Pons (tissue), 1 donor: Measurements from ENCODE around the gene TAF1B.
"Not testable (repeated sequence)": the region's sequence is repeated elsewhere in the genome, so short reads cannot be mapped to it uniquely, and the experiment has no call there.

ENCODE experiments used
- DNase-seq: peaks from one replicate; pipeline ENCODE4 v3.0.0-alpha.2; 2016; ENCODE audit warnings: low spot score

Gene TAF1B

DNA sequence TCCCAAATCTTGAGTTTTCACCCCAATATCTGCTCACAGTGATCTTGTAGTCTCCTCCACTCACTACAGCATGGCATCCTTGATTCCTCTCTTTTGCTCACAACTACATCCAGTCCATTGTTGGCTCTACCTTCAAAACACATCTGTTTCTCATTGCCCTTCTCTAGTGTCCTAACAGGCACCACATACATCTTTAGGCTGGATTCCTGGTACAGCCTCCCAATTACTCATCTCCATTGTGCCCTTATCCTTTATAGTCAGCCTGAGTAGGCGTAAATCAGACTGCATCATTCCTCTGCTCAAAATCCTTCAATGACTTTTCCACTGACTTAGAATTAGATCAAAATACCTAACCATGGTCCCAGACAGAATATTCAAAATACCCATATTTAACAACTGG, 10.7 kb upstream of the TAF1B start:
- no peak for DNase-seq

DNA sequence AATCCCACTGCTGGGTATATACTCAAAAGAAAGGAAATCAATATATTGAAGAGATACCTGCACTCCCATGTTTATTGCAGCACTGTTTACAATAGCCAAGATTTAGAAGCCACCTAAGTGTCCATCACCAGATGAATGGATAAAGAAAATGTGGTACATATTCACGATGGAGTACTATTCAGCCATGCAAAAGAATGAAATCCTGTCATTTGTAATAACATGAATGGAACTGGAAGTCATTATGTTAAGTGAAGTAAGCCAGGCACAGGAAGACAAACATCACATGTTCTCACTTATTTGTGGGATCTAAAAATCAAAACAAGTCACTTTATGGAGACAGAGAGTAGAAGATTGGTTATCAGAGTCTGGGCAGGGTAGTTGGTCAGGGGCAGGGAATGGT, 8.2 kb upstream of the TAF1B start:
- DNase-seq = not testable (repeated sequence)

DNA sequence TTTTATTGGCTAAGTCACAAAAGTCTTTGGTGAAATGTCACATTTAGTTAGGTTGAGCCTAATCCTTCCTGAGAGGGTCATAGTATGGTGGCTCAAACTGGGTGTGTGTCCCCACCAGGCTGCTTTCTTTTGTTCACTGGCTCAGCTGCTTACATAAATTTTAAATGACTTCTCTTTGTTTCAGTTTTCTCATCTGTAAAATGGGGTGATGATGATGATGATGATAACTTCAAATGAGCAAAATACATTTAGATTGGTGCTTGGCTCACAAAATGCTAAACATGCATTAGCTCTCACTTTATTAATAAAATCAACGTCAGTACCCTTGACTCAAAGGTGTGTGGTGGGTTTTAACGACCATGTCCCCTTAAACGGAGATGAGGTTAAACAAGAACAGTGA, 7.2 kb upstream of the TAF1B start:
- DNase-seq = no peak

DNA sequence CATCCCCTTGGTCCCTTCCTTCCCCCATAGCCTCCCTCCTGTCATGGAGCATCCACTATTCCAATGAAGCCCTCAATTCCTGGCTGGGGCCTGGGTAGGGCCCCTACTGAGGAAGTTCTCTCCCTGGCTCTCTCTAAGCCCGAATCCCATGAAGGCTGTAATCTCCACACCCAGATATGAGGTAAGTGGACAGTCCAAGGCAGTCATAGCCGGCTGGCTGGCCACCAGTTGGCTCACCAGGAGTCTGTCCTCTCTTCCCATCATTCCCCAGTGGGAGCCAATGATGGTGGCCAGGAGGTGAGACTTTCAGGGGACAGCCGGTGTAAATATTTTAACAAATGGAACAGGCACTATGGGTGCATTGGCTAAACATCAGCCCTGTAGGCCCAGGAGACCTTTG, 6.8 kb upstream of the TAF1B start:
- no peak for DNase-seq

DNA sequence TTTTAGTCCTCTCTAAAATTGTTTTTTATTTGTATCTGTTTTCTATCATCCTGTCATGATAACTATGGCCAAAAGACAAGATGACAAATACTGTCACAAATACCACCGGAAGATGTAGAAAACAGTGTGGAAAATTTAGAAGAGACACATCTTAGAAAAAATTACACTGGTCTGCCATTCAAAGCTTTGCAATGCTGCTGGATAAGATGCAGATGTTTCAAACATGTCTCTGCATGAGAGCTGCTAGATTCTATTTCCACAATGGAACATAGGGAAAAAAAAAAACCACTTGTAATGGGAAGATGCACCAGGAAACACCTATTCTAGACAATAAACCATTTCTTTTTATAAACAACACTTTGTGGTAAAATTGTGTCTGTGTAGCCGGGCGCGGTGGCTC, 5.8 kb upstream of the TAF1B start:
- DNase-seq = no peak

DNA sequence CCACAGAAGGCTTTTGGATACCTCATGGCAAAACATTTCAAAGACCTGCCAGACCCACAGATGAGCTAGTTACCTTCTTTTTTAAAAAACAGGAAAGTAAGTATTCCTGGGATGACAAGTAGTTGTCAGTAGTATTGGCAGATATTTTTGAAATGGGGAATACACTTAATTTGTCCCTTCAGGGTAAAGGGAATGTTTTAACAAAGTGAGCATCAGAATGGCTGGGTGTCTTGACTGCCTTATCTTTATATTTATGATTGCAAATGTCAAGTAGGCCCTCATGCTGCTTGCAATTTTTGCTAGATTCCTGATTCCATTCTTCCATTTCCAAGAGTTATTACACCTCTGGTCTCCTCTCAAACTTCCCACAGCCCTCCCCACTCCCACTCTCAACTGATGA, 4.9 kb upstream of the TAF1B start:
- no peak for DNase-seq

DNA sequence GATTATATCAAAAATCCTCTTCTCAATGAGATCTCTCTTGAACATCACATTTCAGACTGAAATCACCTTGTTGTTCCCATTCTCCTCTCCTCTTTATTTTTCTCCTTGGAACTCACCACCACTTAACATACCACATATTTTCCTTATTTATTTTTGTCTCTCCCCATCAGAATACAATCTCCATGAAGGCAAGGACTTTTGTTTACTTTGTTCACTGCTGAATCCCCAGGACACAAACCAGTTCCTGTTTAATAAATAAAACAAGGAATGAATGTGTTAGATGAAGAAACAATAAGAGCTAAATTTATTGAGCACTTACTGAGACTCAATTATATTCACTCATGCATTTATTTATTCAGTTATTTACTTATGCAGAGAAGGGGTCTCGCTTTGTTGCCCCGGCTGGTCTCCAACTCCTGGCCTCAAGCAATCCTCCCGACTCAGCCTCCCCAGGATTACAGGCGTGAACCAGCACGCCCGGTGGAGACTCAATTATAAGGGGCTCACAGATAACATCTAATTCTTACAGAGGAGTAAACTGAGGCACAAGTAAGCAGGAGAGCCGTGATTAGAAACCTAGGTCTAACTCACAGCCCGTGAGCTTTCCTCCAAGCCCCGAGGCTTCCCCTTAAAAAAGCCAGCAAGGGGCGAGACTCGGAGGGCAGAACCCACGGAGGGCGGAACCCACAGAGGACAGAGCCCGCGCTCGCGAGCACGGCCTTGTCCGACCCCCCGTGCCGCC, 616 bp upstream of the TAF1B start:
- DNase-seq = no peak

DNA sequence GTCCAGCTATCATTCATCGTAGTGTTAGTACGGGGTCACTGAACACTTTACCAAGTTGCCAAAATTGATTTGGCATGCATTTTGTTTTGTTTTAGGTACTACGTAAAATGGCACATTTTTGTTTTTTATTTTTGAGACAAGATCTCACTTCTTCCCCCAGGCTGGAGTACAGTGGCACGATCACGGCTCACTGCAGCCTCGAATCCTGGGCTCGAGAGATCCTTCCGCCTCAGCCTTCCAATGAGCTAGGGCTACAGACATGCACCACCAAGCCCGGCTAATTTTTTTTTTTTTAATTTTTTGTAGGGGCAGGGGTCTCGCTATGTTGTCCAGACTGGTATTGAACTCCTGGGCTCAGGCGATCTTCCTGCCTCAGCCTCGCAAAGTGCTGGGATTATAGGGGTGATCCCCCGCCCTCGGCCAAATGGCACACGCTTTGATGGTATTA, 786 bp downstream of the TAF1B start:
- no peak for DNase-seq

DNA sequence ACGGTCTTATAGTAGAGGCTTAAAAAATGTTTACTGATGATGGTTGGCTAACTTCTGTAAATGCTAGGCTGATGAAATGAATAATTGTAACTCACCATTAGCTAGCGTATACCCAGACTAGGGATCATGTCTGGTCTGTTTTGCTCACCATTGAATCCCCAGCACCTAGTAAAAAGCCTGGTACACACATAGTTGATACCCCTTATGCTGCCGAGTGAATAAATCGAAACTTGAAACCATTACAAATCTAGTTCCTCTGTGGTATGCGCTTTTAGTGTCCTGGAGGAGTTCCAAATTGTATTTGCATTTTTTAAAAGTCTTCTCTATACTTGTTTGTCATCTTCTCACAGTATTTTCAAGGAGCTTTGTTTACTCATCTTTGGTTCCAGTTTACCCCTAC, 1.3 kb downstream of the TAF1B start:
- no peak for DNase-seq

DNA sequence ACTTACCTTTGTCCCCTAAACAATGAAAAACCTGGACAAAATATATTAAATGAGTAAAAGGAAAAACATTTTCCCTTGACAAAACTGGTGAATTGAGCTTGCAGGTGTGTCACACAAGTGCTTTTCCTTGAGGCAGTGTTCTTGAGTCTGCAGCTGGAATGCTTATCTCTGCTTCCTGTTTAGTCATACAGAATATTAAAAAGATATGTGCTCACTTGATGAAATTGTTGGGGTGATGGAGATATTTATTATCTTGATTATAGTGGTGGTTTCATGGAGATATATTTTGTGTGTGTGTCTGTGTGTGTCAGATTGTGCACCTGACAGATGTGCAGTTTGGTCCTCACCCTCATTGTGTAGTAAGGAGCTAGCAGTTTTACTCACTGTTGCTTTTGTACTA, 3.3 kb downstream of the TAF1B start:
- DNase-seq = no peak

DNA sequence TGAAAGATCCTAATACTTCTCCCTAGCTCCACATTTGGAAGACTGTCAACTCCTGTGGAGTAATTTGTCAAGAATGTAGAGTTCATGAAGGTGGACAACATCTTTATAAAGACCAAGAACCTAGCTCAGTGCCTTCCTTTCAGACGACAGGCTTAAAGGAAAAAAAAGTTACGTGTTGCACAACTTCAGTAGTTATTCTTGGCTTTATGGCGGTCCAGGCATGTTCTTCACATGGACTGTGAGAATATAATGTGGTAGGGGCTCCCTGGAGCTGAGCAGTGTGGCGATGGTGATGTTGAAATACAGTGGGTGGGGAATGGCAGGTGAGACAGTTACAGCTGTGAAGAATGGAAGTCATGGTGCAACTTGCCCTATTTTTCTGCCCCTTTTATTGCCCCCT, 3.9 kb downstream of the TAF1B start:
- no peak for DNase-seq

DNA sequence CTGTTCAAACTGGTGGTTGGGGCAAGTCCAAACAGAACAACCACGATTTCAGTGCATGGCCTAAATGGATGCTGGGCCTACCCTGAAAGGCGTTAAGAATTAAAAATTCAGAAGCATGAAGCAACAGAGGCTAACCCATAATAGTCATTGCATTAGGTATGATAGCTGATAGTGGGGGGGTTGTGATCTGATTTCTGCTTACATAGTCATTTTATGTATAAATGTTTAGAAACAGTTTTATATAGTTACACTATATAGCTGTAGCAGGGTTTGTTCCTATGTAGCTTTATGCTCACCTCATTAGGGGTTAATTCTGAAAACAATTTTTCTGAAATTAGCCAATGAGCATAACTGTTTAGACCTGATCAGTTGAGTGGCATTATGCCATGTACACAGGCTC, 9.6 kb downstream of the TAF1B start:
- no peak for DNase-seq

DNA sequence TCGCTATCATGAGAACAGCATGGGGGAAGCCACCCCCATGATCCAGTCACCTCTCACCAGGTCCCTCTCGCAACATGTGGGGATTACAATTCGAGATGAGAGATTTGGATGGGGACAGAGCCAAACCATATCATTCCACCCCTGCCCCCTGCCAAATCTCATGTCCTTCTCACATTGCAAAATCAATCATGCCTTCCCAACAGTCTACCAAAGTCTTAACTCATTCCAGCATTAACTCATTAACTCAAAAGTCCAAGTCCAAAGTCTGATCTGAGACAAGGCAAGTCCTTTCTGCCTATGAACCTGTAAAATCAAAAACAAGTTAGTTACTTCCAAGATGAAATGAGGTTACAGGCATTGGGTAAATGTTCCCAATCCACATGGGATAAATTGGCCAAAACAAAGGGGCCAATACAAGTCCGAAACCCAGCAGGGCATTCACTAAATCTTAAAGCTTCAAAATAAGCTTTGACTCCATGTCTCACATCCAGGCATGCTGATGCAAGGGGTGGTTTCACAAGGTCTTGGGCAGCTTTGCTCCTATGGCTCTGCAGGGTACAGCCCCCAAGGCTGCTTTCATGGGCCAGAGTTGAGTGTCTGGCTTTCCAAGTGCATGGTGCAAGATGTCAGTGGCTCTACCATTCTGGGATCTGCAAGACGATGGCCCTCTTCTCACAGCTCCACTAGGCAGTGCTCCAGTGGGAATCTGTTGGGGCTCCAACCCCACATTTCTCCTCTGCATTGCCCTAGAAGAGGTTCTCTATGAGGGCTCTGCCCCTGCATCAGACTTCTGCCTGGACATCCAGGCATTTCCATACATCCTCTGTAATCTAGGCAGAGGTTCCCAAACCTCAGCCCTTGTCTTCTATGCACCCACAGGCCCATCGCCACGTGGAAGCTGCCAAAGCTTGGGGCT, 14.8 kb downstream of the TAF1B start:
- no peak for DNase-seq

DNA sequence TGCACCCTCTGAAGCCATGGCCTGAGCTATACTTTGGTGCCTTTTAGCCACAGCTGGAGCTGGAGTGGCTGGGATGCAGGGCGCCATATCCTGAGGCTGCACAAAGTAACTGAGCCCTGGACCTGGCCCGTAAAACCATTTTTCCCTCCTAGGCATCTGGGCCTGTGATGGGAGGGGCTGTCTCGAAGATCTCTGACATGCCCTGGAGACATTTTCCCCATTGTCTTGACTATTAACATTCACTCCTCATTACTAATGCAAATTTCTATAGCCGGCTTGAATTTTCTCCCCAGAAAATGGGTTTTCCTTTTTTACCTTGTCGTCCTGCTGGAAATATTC, 15.4 kb downstream of the TAF1B start:
- DNase-seq = no peak

DNA sequence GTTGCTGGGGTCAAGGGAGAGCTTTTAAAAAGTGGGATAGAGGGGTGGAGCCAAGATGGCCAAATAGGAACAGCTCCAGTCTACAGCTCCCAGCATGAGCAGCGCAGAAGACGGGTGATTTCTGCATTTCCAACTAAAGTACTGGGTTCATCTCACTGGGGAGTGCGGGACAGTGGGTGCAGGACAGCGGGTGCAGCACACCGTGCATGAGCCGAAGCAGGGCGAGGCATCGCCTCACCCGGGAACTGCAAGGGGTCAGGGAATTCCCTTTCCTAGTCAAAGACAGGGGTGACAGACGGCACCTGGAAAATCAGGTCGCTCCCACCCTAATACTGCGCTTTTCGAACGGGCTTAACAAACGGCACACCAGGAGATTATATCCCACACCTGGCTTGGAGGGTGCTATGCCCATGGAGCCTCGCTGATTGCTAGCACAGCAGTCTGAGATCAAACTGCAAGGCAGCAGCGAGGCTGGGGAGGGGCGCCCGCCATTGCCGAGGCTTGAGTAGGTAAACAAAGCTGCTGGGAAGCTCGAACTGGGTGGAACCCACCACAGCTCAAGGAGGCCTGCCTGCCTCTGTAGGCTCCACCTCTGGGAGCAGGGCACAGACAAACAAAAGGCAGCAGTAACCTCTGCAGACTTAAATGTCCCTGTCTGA, 17.8 kb downstream of the TAF1B start:
- not testable (repeated sequence) for DNase-seq

DNA sequence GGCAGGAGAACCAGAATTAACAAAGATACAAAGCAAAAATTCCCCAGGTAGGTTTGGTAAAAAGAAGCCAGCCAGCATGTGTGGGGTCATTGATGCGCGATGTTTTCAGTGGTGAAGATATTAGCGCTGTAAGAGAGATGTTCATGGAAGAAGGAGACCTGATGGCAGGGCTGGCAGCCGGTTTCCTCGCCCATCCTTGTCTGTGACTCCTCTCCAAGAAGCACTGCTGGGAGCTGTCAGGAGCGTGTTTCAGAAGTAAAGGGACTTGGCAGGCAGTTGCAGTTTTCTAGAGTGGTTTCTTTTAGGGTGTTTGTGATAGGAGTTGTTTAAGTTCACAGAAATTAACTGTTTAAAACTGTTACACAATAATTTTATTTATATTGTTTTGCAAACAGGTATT, 24.6 kb downstream of the TAF1B start:
- no peak for DNase-seq

DNA sequence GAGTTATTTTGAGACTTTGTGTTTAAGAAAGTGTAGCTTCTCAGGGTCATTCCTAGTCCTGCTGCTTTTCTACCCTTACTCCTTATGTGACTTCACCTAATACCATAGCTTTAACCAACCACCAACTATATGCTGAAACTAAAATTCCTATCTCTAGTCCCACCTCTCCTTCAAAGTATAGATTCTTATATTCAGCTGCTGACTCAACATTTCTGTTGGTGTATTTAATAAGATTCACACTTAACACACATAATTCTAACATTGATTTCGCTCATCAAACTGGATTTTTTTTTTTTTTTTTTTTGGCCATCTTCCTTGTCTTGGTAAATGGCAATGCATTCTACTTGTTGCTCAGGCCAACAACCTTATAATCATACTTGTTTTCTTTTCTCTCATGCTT, 30.1 kb downstream of the TAF1B start:
- DNase-seq = no peak

DNA sequence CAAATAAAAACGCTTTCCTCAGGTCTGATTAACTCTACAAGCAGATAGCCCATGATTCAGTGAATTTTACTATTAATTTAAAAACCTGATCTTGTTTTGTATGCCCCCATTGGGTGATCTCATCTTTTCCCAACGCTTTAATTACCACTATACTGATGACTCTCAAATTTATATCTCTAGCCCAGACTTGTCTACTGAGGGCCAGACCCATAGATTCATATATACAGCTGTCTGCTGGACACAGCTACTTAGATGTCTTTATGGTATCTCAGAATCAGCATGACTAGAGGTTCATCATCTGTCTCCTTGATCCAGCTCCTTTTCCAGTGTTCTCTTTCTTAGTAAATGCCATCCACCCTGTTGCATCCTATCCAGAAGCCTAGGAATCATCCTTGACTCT, 33.8 kb downstream of the TAF1B start:
- no peak for DNase-seq

DNA sequence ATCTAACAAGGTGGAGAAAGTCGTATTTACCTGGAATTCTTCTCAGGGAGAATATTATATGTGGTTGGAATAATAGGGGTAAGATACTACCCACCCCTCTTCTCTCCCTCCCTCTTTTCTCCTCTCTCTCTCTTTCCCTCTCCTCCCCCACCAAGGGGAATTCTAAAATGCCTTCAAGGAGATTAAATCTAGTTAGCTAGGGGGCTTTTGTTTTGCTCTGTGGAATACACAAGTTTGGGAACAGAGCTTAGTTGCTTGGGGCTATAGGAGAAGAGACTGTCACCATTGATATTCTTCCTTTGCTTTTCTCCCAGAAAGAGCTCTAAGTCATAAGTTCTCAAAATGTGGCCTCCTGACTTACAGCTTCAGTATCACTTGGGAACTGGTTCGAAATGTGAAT, 34.5 kb downstream of the TAF1B start:
- no peak for DNase-seq

DNA sequence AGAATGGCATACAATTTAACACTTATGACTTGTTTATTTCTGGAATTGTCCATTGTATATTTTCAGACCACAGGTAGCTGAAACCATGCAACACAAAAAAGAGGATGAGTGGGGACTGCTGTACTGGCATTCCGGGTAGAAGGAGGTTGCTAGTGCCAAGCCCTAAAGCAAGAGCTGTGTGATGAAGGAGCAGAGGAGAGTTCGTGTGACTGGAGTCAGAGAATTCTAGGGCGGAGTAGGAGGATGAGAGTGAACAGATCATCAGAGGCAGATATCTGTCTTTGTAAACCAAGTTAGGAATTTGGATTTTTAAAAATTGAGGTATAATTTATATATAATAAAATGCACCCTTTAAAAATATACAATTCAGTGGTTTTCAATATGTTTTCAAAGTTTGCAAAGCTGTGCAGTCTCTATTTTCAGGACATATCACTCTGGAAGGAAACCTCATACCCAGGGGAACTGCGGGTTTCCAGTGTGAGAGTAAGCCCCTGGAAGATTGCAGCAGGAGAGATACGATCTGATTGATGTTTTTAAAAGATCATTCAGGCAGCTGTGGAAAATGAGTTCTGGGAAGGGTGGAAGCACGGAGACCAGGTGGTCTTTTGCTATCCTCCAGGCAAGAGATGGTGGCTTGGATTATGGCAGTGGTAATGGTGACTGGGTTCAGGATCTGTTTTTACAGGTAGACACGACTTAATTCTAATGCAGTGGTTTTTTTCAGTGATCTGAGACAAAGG, 36.4 kb downstream of the TAF1B start:
- DNase-seq = no peak

DNA sequence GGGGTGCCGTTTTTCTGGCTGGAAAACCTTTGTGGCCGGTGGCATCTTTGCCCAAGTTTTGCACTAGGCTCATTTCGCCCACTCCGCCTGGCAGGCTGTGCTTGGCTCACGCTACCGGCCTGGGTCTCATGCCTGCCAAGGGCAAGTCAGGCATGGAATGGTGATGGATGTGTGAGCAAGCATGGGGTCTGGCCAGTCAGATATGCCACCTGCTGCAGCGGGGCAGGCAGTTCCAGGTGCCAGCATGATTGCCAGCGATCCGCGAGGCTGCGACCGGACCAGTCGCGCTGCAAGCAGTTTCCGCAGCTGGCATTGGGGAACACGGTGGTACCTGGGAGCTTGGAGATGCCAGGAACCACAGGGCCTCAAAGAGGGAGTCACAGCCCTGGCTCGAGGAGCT, 40.6 kb downstream of the TAF1B start:
- DNase-seq = no peak

DNA sequence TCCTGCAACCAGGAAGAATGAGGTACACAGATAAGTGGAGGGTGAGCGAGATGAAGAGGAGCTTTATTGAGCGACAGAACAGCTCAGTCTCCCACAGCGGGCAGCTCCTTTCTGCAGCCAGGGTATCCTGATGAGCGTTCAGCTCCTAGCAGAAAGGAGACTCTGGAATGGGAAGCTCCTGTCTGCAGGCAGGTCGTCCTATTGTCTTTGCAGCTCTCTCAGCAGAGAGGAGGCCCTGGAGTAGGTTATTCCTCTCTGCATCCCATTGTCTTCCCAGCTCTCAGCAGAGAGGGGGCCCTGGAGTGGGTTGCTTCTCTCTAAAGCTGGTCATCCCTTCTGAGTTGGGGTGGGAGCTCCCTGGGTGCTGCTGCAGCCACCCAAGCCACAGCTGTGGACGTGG, 41.2 kb downstream of the TAF1B start:
- no peak for DNase-seq
